Tibial nerve (tissue), 4 donors: ENCODE measurements around the gene COA8. TPM values are rescaled to one million over a fixed set of nuclear protein-coding genes. Genes with fewer than 3 reads are reported as not detected.
"Not testable (repeated sequence)": the region's sequence is repeated elsewhere in the genome, so short reads cannot be mapped to it uniquely, and the experiment has no call there.

Experiments used
- DNase-seq, 2 donors: peaks; one replicate each; pipeline ENCODE4 v3.0.0-alpha.2; 2019; ENCODE audit warnings: low spot score in 2 of 2
- H3K27ac ChIP-seq, 4 donors: fragments of 200-600 bp; sonication (generic) in 3 of 4; one replicate each; pipeline ENCODE4 v1.5.1; 2017 to 2019; ENCODE audit warnings: mild to moderate bottlenecking in 1 of 4
- H3K27me3 ChIP-seq, 2 donors: fragments of 200-600 bp; sonication (generic) in 1 of 2; one replicate each; pipeline versions ENCODE4 v1.5.1 to v1.6.0; 2017 to 2019
- H3K36me3 ChIP-seq, 3 donors: fragments of 200-600 bp; sonication (generic); one replicate each; pipeline ENCODE4 v1.5.1; 2018 to 2019
- H3K4me1 ChIP-seq, 4 donors: fragments of 200-600 bp; sonication (generic) in 3 of 4; one replicate each; pipeline ENCODE4 v1.5.1; 2017 to 2019
- H3K4me3 ChIP-seq, 4 donors: fragments of 200-600 bp; sonication (generic) in 3 of 4; one replicate each; pipeline ENCODE4 v1.5.1; 2017 to 2019; ENCODE audit warnings: mild to moderate bottlenecking in 1 of 4, moderate library complexity in 1 of 4
- H3K9me3 ChIP-seq, 4 donors: fragments of 200-600 bp; sonication (generic) in 3 of 4; one replicate each; pipeline ENCODE4 v1.5.1; 2017 to 2019
- CTCF ChIP-seq, 5 experiments: fragments of 200-600 bp in 3 of 5; fragments of 450-650 bp in 2 of 5; sonication (generic) in 3 of 5; IDR thresholded peaks; one replicate each; pipeline ENCODE4 v1.5.1; 2016 to 2019; ENCODE audit warnings: antibody characterized with exemption in 5 of 5, mild to moderate bottlenecking in 3 of 5, moderate library complexity in 2 of 5
- EP300 ChIP-seq, 2 donors: sonication (generic); formaldehyde crosslinking; IDR thresholded peaks; one replicate each; pipeline ENCODE4 v1.6.1; 2017; ENCODE audit warnings: antibody characterized with exemption in 2 of 2, mild to moderate bottlenecking in 1 of 2
- POLR2A ChIP-seq, 2 donors: fragments of 450-650 bp; IDR thresholded peaks; one replicate each; pipeline ENCODE4 v1.6.1; 2017; ENCODE audit warnings: antibody characterized with exemption in 2 of 2, mild to moderate bottlenecking in 2 of 2, moderate library complexity in 2 of 2
- WGBS, 2 donors: methylation state at CpG; one replicate each; pipeline ENCODE4 v1.1.5; 2018; 5-methylcytosine and 5-hydroxymethylcytosine counted together
- total RNA-seq, 4 donors: library from RNA; depleted of rRNA; stranded (reverse); fragments of >200 nt; gene quantifications; one replicate each; pipeline ENCODE4 v1.1.0, GENCODE V29; 2016

COA8 gene
- total RNA-seq, 4 donors from 2014 or later = 7.2 to 31.6 (median 12.3) TPM

- no peaks in the 10 kb centered on the region for H3K27me3 ChIP-seq
- H3K36me3 ChIP-seq = no peaks in the 10 kb centered on the region
- 4 to 22% methylated on average over 21 to 78 of the region's 107 CpGs for WGBS, 2 donors
- peak within 1 kb of the TSS; percentile 71 to 90 (median 84) for H3K27ac ChIP-seq
- H3K4me1 ChIP-seq = peaks cover 0 to 77% (median 48%) of the 10 kb centered on the region in 4 donors
- H3K4me3 ChIP-seq = peak within 1 kb of the TSS; percentile 39 to 75 (median 64)
- no peaks in the 10 kb centered on the region for H3K9me3 ChIP-seq
- TF ChIP-seq CTCF (IDR thresholded peaks at IDR 0.05) (no peak), POLR2A (IDR thresholded peaks at IDR 0.05) (peak; percentile 51 to 81), EP300 (IDR thresholded peaks at IDR 0.05) (peak in 1 of 2 donors; percentile 67)
- DNase-seq = no peak
Observed at GRCh38 chr14:103522649-103523574, 39.8 kb upstream of the COA8 start, which contains the start of gene CKB. CKB (minus strand) TSS chr14:103522830; CDS start chr14:103522493, 337 bp downstream.

GRCh38 chr14:103523575-103523954 is 39.2 kb upstream of the COA8 start:
- Histone ChIP-seq H3K27me3 (no peaks in the 10 kb centered on the region), H3K4me1 (peaks cover 0 to 77% (median 48%) of the 10 kb centered on the region in 4 donors), H3K9me3 (no peaks in the 10 kb centered on the region), H3K27ac (peak overlapping the region in 2 of 4 donors; percentile 63 to 90), H3K4me3 (no peak overlapping the region), H3K36me3 (no peaks in the 10 kb centered on the region)
- no peak for DNase-seq
- TF ChIP-seq EP300 (IDR thresholded peaks at IDR 0.05) = no peak
- TF ChIP-seq CTCF (IDR thresholded peaks at IDR 0.05) = no peak
- TF ChIP-seq POLR2A (IDR thresholded peaks at IDR 0.05) = no peak
- WGBS, 2 donors = 56 to 60% methylated on average over 10 of the region's 10 CpGs

- Histone ChIP-seq H3K9me3 (no peaks in the 10 kb centered on the region), H3K36me3 (no peaks in the 10 kb centered on the region), H3K27ac (peak overlapping the region in 2 of 4 donors; percentile 26 to 63), H3K27me3 (no peaks in the 10 kb centered on the region), H3K4me1 (peaks cover 0 to 72% (median 45%) of the 10 kb centered on the region in 4 donors), H3K4me3 (no peak overlapping the region)
- no peak for DNase-seq
- 78 to 79% methylated on average over 12 of the region's 12 CpGs for WGBS, 2 donors
- TF ChIP-seq CTCF (IDR thresholded peaks at IDR 0.05) (no peak), EP300 (IDR thresholded peaks at IDR 0.05) (no peak), POLR2A (IDR thresholded peaks at IDR 0.05) (no peak)
Observed at GRCh38 chr14:103524002-103524935, 38.5 kb upstream of the COA8 start.

GRCh38 chr14:103525430-103526246 is 37.1 kb upstream of the COA8 start:
- not testable (repeated sequence) for H3K27me3 ChIP-seq
- peak overlapping the region in 2 of 4 donors; percentile 17 to 26 for H3K27ac ChIP-seq

More at GRCh38 chr14:103525430-103526246, 37.1 kb upstream of the COA8 start:
- H3K9me3 ChIP-seq, H3K4me3 ChIP-seq, H3K36me3 ChIP-seq, DNase-seq: not testable (repeated sequence)
- WGBS, 2 donors = 64 to 70% methylated on average over 17 of the region's 17 CpGs
- H3K4me1 ChIP-seq = peaks cover 0 to 72% (median 51%) of the 10 kb centered on the region in 4 donors
